ENCODE measurements around the gene TMEM204. TPM values are rescaled to one million over a fixed set of nuclear protein-coding genes. Genes with fewer than 3 reads are reported as not detected.

Gene TMEM204
- total and polyA plus RNA-seq, 7 experiments from 2014 or later: 26.3 to 186 (median 152) TPM

GRCh38 chr16:1488619-1489018, 44.8 kb upstream of the TMEM204 start, which contains the start of gene PTX4:
Gene PTX4 (minus strand): TSS chr16:1488944. CDS start chr16:1488909, 35 bp downstream.
- peaks cover 0 to 1% (median 0%) of the 10 kb centered on the region in 5 donors for H3K36me3 Mint-ChIP-seq
- no peaks in the 10 kb centered on the region for H3K9me3 ChIP-seq (ENCODE audit: control insufficient read depth in 2 of 3, low read length in 3 of 3)
- H3K27me3 ChIP-seq (ENCODE audit: control insufficient read depth in 2 of 2, insufficient read depth in 2 of 2, low read length in 2 of 2): no peaks in the 10 kb centered on the region
- intact Hi-C loops (cut with micrococcal nuclease): no loop called here
- no peaks in the 10 kb centered on the region for H3K27me3 Mint-ChIP-seq
- H3K27ac Mint-ChIP-seq: peak within 1 kb of the TSS in 1 of 9 donors; percentile 43
- no peak within 1 kb of the TSS for H3K27ac ChIP-seq (ENCODE audit: low read depth, low read length)
- ChIA-PET POLR2A (no interaction called here), CTCF (interaction anchor here (0.6 to 0.7 kb wide), 2 partner anchors 126 to 364 kb away, joined by 3 read pairs; no protein-coding TSS in a partner anchor)
- H3K4me3 ChIP-seq (ENCODE audit: low read length): no peak within 1 kb of the TSS
- ATAC-seq: no peak
- DNase-seq: no peak
- peaks cover 0 to 1% (median 0%) of the 10 kb centered on the region in 11 donors for H3K9me3 Mint-ChIP-seq
- H3K36me3 ChIP-seq (ENCODE audit: control insufficient read depth in 2 of 3, insufficient read depth in 3 of 3, low read length in 3 of 3): peaks cover 0 to 4% (median 0%) of the 10 kb centered on the region in 3 experiments
- no peak within 1 kb of the TSS for H3K4me3 Mint-ChIP-seq
- H3K4me1 ChIP-seq (ENCODE audit: control insufficient read depth in 2 of 2, insufficient read depth in 2 of 2, low read length in 2 of 2): peaks cover 7 to 11% of the 10 kb centered on the region in 2 donors
- H3K4me1 Mint-ChIP-seq: peaks cover 8 to 15% (median 10%) of the 10 kb centered on the region in 7 donors

GRCh38 chr16:1489077-1489476, 44.4 kb upstream of the TMEM204 start:
- CTCF ChIA-PET: interaction anchor here (0.6 to 0.9 kb wide), 2 partner anchors 94 to 126 kb away, joined by 3 read pairs; no protein-coding TSS in a partner anchor
- Histone ChIP-seq H3K9me3 (ENCODE audit: control insufficient read depth in 2 of 3, low read length in 3 of 3) (no peaks in the 10 kb centered on the region), H3K36me3 (ENCODE audit: control insufficient read depth in 2 of 3, insufficient read depth in 3 of 3, low read length in 3 of 3) (peaks cover 0 to 6% (median 0%) of the 10 kb centered on the region in 3 experiments), H3K4me1 (ENCODE audit: control insufficient read depth in 2 of 2, insufficient read depth in 2 of 2, low read length in 2 of 2) (peaks cover 10 to 13% of the 10 kb centered on the region in 2 donors), H3K4me3 (ENCODE audit: low read length) (no peak overlapping the region), H3K27me3 (ENCODE audit: control insufficient read depth in 2 of 2, insufficient read depth in 2 of 2, low read length in 2 of 2) (no peaks in the 10 kb centered on the region), H3K27ac (ENCODE audit: low read depth, low read length) (no peak overlapping the region)
- H3K36me3 Mint-ChIP-seq: peaks cover 0 to 1% (median 0%) of the 10 kb centered on the region in 5 donors
- no peak for DNase-seq
- no peak for ATAC-seq
- H3K4me1 Mint-ChIP-seq: peaks cover 9 to 18% (median 12%) of the 10 kb centered on the region in 7 donors
- intact Hi-C loops (cut with micrococcal nuclease): no loop called here
- no peaks in the 10 kb centered on the region for H3K27me3 Mint-ChIP-seq
- POLR2A ChIA-PET: no interaction called here
- peaks cover 0 to 1% (median 0%) of the 10 kb centered on the region in 11 donors for H3K9me3 Mint-ChIP-seq
- no peak overlapping the region for H3K27ac Mint-ChIP-seq
- no peak overlapping the region for H3K4me3 Mint-ChIP-seq

GRCh38 chr16:1491327-1491726, 42.1 kb upstream of the TMEM204 start:
- Mint-ChIP-seq H3K36me3 (peaks cover 0 to 1% (median 0%) of the 10 kb centered on the region in 5 donors), H3K4me1 (peaks cover 9 to 20% (median 12%) of the 10 kb centered on the region in 7 donors), H3K9me3 (peaks cover 0 to 1% (median 0%) of the 10 kb centered on the region in 11 donors), H3K4me3 (peak overlapping the region in 2 of 10 donors; percentile 17 to 39), H3K27ac (peak overlapping the region in 7 of 9 donors; percentile 38 to 99 (median 49)), H3K27me3 (no peaks in the 10 kb centered on the region)
- no peaks in the 10 kb centered on the region for H3K27me3 ChIP-seq (ENCODE audit: control insufficient read depth in 2 of 2, insufficient read depth in 2 of 2, low read length in 2 of 2)
- peaks cover 0 to 27% (median 0%) of the 10 kb centered on the region in 3 experiments for H3K36me3 ChIP-seq (ENCODE audit: control insufficient read depth in 2 of 3, insufficient read depth in 3 of 3, low read length in 3 of 3)
- no peak overlapping the region for H3K27ac ChIP-seq (ENCODE audit: low read depth, low read length)
- peaks cover 12 to 17% of the 10 kb centered on the region in 2 donors for H3K4me1 ChIP-seq (ENCODE audit: control insufficient read depth in 2 of 2, insufficient read depth in 2 of 2, low read length in 2 of 2)
- intact Hi-C loops (cut with micrococcal nuclease): loop anchor here in 1 of 2 donors (5.0 to 10.0 kb wide), 4 partner anchors 213 to 1021 kb away; partner anchors contain the start of genes ATP6V0C, MAPK8IP3, MSRB1 and TRAF7
- ATAC-seq (no peak), DNase-seq (no peak)
- no peak overlapping the region for H3K4me3 ChIP-seq (ENCODE audit: low read length)
- CTCF ChIA-PET: interaction anchor here (0.7 kb wide), 2 partner anchors 67 to 1023 kb away, joined by 4 to 6 read pairs; no protein-coding TSS in a partner anchor
- POLR2A ChIA-PET: interaction anchor here (0.8 to 4.4 kb wide), 3 partner anchors 42 to 51 kb away, joined by 3 to 38 read pairs (median 4); partner anchors contain the start of gene TMEM204
- H3K9me3 ChIP-seq (ENCODE audit: control insufficient read depth in 2 of 3, low read length in 3 of 3): no peaks in the 10 kb centered on the region

GRCh38 chr16:1492082-1492922, 41.2 kb upstream of the TMEM204 start:
- Mint-ChIP-seq H3K27me3 (no peaks in the 10 kb centered on the region), H3K27ac (peak overlapping the region; percentile 97 to 100 (median 99)), H3K9me3 (peaks cover 0 to 1% (median 0%) of the 10 kb centered on the region in 11 donors), H3K36me3 (peaks cover 0 to 1% (median 0%) of the 10 kb centered on the region in 5 donors), H3K4me1 (peaks cover 9 to 20% (median 12%) of the 10 kb centered on the region in 7 donors), H3K4me3 (peak overlapping the region; percentile 83 to 99 (median 94))
- intact Hi-C loops (cut with micrococcal nuclease): loop anchor here (2.0 to 10.0 kb wide), 6 partner anchors 40 to 1020 kb away; partner anchors contain the start of genes TMEM204 (in 2 of the 2), ATP6V0C (in 1 of the 2), CRAMP1 (in 1 of the 2) and IFT140 (in 1 of the 2)
- Histone ChIP-seq H3K4me3 (ENCODE audit: low read length) (peak overlapping the region; percentile 59), H3K27ac (ENCODE audit: low read depth, low read length) (peak overlapping the region; percentile 88), H3K4me1 (ENCODE audit: control insufficient read depth in 2 of 2, insufficient read depth in 2 of 2, low read length in 2 of 2) (peaks cover 12 to 17% of the 10 kb centered on the region in 2 donors), H3K27me3 (ENCODE audit: control insufficient read depth in 2 of 2, insufficient read depth in 2 of 2, low read length in 2 of 2) (no peaks in the 10 kb centered on the region), H3K9me3 (ENCODE audit: control insufficient read depth in 2 of 3, low read length in 3 of 3) (no peaks in the 10 kb centered on the region), H3K36me3 (ENCODE audit: control insufficient read depth in 2 of 3, insufficient read depth in 3 of 3, low read length in 3 of 3) (peaks cover 0 to 36% (median 0%) of the 10 kb centered on the region in 3 experiments)
- POLR2A ChIA-PET: interaction anchor here (0.6 to 4.4 kb wide), 15 partner anchors 15 to 436 kb away, joined by 3 to 38 read pairs (median 5); partner anchors contain the start of genes JPT2, MAPK8IP3, TMEM204 and UBE2I
- ATAC-seq (no peak), DNase-seq (peak in 1 of 9 donors; percentile 8)
- CTCF ChIA-PET: interaction anchor here (0.7 to 1.3 kb wide), 2 partner anchors 42 to 290 kb away, joined by 3 to 4 read pairs; partner anchors contain the start of genes SPSB3 and TMEM204

GRCh38 chr16:1492923-1493745, 40.3 kb upstream of the TMEM204 start, which contains the start of gene TELO2:
Gene TELO2 (plus strand): TSS chr16:1493360. CDS start chr16:1494282, 922 bp downstream.
- peak within 1 kb of the TSS; percentile 88 for H3K27ac ChIP-seq (ENCODE audit: low read depth, low read length)
- H3K9me3 ChIP-seq (ENCODE audit: control insufficient read depth in 2 of 3, low read length in 3 of 3): no peaks in the 10 kb centered on the region
- peak within 1 kb of the TSS; percentile 97 to 100 (median 99) for H3K27ac Mint-ChIP-seq
- peak within 1 kb of the TSS; percentile 83 to 99 (median 94) for H3K4me3 Mint-ChIP-seq
- no peaks in the 10 kb centered on the region for H3K27me3 ChIP-seq (ENCODE audit: control insufficient read depth in 2 of 2, insufficient read depth in 2 of 2, low read length in 2 of 2)
- peaks cover 12 to 17% of the 10 kb centered on the region in 2 donors for H3K4me1 ChIP-seq (ENCODE audit: control insufficient read depth in 2 of 2, insufficient read depth in 2 of 2, low read length in 2 of 2)
- DNase-seq (peak; percentile 82 to 96 (median 90)), ATAC-seq (peak; percentile 96)
- peaks cover 9 to 20% (median 12%) of the 10 kb centered on the region in 7 donors for H3K4me1 Mint-ChIP-seq
- H3K9me3 Mint-ChIP-seq: peaks cover 0 to 1% (median 0%) of the 10 kb centered on the region in 11 donors
- ChIA-PET POLR2A (interaction anchor here (0.6 to 4.4 kb wide), 16 partner anchors 9 to 721 kb away, joined by 3 to 38 read pairs (median 5); partner anchors contain the start of genes JPT2, MAPK8IP3, PGP and TMEM204), CTCF (interaction anchor here (1.3 kb wide), 1 partner anchor 41 kb away, joined by 3 read pairs; the partner anchor contains the start of gene TMEM204)
- H3K4me3 ChIP-seq (ENCODE audit: low read length): peak within 1 kb of the TSS; percentile 59
- H3K27me3 Mint-ChIP-seq: no peaks in the 10 kb centered on the region
- H3K36me3 Mint-ChIP-seq: peaks cover 0 to 1% (median 0%) of the 10 kb centered on the region in 5 donors
- intact Hi-C loops (cut with micrococcal nuclease): loop anchor here (1.0 to 10.0 kb wide), 12 partner anchors 18 to 1019 kb away; partner anchors contain the start of genes CLCN7 (in 2 of the 2), CRAMP1 (in 2 of the 2), IFT140 (in 2 of the 2) and TMEM204 (in 2 of the 2)
- H3K36me3 ChIP-seq (ENCODE audit: control insufficient read depth in 2 of 3, insufficient read depth in 3 of 3, low read length in 3 of 3): peaks cover 0 to 43% (median 0%) of the 10 kb centered on the region in 3 experiments
